Activated CD8-positive, alpha-beta memory T cell treated with anti-CD3 and anti-CD28 coated beads, Interleukin-2, amount 50 U/mL, for 24 hours (primary cell): Measurements from ENCODE around the gene TPPP3.
A peak's percentile ranks its signal among the peaks of the same experiment; 100 is the strongest.

Source experiments
- DNase-seq: peaks from one replicate; pipeline ENCODE4 v3.0.0-alpha.2; 2020; ENCODE audit errors: extremely low read depth

The TPPP3 gene

DNA sequence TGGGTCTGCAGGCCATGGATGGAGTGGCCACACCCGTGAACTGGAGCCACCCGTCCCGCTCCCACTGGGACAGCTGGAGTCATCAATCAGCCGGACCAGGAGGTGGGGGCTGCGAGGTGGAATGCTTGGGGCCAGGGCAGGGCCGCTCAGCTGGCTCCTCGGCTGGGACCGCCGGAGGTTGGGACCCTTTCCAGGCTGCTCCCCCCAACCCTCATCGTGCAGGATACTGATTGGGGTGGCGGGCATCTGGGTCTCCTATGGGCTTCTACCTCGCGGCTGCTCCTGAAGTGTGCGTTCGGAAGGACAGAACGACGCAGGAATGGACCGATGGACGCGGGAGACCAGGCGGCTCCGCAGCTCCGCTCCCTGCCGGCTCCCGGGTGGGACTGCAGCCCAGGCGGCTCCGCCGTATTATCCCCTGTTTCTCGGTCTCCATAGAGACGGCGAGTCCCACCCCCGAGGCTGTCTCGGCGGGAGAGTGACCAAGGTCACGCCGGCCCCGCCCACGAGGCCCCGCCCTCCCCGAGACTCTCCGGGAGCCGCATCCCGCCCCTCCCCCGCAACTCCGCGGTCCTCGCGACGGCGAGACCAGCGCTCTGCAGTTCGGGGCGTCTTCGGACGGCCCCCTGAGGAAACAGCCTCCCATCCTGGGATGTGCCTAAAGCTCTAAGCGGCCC lies at the start of gene TPPP3:
Gene TPPP3, minus strand, starts transcription at position 388 of the 677 bp plus-strand sequence. CDS start 2,387 bp downstream, outside the sequence.
- DNase-seq: no peak

DNA sequence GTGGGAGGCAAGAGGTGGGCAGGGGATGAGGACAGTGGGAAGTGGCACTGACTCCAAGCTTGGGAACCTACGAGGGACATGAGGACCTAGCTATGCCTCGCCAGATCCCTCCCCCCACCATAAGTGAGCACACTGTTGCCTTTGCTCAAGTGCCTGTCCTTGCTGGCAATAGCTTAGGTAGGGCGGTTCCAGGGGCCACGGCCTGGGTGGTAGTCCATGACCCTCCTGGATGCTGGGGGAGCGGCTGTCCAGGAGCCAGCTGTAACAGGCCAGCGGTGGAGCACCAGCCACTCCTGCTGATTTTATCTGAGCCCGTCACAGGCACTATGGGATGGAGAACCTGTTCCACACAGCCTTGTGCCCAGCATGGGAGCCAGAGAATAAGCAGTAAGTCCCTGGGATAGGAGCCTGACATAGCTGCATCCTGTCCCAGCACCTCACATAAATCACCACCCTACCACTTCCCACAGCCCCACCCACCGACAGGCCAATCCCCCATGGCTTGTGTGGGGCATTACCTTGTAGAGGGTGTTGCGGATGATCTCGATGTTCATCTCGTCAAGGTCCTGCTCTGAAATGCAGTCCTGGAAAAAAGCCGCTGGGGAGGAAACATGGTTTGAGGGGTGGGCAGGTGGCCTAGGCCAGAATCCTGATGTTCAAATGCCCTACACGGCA lies 49.4 kb upstream of the TPPP3 start:
- no peak for DNase-seq

DNA sequence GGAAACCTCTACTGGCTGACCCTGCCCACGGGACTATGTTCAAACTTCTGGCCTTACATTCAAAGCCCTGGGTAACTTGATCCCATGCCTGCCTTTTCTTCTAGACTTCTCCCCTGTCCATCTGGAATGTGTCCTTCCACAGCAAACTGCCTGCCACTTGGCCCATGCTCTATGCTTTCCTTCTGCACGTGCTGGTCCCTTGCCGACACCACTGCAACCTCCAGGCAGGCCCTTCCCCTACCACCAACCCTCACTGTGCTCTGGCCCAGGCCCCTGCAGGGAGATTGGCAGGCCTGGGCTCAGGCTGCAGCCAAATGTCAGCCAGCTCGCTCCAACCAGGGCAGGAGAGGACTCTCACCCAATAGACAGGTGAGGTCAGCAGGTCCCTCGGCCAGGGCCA lies 48.6 kb upstream of the TPPP3 start:
- no peak for DNase-seq

DNA sequence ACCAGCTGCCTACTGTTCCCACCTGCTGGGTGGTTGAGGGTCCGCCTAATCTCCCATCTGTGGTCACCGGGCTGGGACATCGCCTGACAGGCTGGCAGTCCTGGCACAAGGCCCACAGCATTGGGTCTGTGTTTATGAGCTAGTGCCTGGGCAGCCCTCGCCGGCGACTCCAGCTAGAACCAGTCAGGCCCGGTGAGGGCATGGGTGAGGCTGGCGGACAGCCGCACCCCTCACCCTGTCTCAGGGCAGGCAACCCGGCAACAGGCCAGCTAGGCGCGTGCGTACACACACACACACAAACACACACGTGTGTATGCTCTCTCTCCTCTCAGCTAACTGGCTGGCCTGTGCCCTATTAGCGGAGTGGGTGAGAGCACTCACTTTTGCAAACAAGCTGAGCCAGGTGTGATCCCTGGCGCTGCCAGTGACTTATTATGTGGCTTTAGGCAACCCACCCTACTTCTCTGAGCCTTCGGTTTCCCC lies 48.0 kb upstream of the TPPP3 start:
- DNase-seq: no peak

DNA sequence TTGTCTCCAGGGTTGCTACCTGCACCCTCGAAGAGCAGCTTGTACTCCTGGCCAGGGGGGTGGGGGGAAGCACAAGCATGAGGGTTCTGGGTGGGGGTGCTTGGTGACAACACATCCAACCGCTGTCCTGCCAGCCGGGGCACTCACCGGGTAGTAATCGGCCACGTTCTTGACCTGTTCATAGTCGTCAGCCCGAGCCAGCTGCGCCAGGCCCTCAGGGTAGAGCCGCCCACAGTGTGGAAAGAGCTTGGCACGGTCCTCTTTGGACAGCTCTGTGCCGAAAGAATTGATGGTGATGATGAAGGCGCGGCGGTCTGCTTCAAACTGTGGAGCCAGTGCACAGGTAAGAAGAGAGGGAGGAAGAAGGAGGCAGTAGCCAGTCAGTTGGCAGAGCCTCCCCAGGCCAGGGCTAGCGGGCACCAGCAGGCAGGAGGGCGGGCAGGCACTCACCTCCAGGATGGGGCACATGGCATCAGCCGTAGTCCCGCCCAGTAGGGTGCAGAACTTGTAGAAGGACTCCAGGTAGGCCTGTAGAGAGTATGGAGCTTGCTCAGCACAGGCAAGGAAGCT lies 45.6 kb upstream of the TPPP3 start:
- no peak for DNase-seq

- no peak for DNase-seq
Measured at GRCh38 chr16:67438098-67438791, 44.9 kb upstream of the TPPP3 start.

DNA sequence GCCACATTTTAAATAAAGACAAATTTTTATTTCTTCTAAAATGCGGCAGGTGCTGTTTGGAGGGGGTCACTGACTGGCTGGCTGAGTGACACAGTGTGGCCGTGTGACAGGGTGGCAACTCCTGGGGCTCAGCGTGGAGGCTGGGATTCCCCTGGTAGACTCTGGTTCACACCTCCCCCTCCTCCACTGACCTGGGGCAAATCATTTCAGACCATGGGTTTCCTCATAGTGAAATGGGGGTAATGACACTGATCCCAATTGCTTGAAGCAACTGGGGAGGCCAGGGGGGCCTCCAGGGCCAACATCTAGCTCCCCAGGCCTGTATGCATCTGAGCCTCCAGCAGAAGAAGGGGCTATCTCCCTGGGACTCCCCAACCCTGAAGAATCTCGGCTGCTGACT lies 44.2 kb upstream of the TPPP3 start:
- no peak for DNase-seq

DNA sequence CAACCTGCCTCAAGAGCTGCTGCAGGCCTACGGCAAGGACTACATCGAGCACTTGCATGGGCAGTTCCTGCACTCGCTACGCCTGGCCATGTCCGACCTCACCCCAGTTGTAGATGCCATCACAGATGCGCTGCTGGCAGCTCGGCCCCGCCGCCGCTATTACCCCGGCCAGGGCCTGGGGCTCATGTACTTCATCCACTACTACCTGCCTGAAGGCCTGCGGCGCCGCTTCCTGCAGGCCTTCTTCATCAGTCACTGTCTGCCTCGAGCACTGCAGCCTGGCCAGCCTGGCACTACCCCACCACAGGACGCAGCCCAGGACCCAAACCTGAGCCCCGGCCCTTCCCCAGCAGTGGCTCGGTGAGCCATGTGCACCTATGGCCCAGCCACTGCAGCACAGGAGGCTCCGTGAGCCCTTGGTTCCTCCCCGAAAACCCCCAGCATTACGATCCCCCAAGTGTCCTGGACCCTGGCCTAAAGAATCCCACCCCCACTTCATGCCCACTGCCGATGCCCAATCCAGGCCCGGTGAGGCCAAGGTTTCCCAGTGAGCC lies 43.4 kb upstream of the TPPP3 start:
- DNase-seq: no peak

DNA sequence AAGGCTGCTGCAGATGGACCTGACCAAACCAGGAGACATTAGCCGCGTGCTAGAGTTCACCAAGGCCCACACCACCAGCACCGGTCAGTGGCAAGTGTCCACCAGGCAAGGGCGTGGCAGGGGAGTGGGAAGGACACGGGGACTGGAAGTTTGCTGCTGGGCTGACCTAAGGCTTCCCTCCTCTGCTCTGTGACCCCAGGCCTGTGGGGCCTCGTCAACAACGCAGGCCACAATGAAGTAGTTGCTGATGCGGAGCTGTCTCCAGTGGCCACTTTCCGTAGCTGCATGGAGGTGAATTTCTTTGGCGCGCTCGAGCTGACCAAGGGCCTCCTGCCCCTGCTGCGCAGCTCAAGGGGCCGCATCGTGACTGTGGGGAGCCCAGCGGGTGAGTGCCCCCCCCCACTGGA lies 42.5 kb upstream of the TPPP3 start:
- DNase-seq: no peak

- DNase-seq: no peak
Measured at GRCh38 chr16:67433131-67433719, 39.9 kb upstream of the TPPP3 start.

DNA sequence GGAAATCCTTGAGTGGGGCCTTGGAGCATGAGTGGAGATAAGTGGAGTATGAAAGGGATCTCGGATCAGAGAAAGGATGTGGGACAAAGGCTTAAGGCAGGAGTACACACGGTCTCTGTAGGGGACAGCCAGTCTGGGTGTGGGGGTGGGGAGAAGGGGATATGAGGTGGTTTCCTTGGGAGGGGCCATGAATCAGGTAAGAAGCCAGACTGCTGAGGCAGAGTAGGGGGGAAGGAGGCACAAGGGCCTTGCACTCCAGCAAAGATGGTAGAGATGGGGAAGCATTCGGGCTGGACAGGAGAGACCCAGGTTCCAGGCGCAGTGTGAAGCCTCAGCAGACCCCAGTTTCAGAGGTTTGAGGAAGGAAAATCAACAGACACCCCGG lies 39.2 kb upstream of the TPPP3 start:
- DNase-seq: no peak

GRCh38 chr16:67431775-67432505 lies 38.6 kb upstream of the TPPP3 start:
- DNase-seq: no peak

- no peak for DNase-seq
Measured at GRCh38 chr16:67430977-67431774, 37.9 kb upstream of the TPPP3 start, which contains the start of gene HSD11B2. Gene HSD11B2 (plus strand): TSS chr16:67431121. CDS start chr16:67431249, 128 bp downstream.

DNA sequence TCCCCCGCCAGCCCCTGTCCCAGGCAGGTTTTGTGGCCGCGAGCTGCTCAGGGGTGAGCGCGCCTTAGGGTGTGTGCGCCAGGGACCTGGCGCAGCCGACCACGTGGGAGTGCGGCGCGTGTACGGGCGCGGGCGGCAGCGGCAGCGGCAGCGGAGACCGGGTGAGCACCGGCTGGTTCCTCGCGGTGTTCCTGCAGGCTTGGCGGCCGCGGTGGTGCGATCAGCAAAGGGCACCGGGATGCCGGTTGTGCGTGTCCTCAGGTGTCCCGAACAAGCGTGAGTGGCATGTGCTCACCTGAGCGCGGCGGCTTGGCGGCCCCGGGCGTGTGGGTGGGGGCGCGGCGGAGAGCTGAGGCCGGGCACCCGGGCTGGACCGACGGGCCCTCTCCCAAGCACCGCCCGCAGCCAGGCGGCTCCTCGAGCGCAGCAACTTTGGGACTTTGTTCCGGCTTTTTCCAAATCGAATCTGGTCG lies 37.2 kb upstream of the TPPP3 start:
- no peak for DNase-seq

DNA sequence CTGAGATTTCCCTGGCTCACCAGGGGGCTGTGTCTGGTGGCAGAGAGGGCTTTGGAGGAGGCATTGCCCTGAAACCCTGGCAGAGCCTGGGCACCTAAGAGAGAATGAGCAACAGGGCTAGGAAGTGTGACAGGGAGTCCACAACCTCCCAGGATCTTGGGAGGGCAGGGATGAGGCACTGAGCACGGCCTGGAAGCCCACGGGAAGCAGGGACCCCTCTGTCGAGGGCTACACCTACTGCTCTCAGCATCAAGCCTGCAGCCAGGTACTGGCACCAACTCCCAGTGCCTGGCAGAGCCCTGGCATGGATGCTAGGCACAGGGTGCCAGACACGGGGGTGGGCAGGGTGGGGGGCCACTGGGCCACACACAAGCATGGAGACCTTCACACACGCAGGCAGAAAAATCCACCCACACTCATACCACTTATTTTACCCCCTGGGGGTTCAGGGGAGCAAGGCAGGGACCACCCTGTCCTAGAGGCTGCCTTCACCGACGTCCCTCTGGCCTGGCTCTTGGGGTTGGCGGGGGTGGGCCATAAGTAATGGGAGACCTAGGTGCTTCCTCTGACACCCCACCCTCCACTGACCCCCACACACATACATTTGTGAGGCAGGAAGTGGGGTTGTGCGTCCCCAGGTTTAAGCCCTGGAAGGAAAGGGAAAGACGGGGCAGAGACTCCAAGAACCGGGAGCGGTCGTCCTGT lies 36.7 kb upstream of the TPPP3 start:
- no peak for DNase-seq

DNA sequence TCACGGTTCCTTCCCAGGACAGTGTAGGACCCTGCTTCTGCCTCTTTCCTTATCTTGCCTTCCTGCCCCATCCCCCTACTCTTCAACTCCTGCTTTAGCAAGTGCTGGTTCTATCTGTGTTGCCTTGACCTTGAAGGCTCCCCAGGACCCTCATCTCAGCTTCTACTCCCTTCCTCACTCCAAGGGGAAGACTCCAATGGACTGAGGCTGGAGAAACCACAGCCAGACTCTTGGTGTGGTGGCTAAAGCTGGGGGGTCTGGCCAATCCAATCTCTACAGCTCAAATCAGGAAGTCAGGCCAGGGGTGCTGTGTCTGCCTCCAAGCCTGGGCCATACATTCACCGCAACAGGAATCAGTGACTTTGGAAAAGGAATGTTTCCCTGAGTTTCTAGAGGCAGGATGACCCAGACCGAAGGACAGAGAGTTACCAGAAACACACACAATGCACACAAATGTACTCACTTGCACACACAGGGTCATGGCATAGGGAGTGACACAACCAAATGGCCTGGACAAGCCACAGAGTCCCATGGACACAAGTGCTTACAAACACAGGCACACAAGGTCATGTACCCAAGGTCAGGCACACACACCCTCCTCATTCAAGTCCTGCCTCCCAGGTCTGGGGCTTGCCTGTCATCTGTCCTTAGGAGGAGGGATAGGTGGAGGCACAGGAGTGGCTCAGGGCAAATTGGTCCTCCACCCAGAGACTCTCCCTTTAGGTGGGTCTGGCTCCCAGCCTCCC lies 35.9 kb upstream of the TPPP3 start:
- no peak for DNase-seq

DNA sequence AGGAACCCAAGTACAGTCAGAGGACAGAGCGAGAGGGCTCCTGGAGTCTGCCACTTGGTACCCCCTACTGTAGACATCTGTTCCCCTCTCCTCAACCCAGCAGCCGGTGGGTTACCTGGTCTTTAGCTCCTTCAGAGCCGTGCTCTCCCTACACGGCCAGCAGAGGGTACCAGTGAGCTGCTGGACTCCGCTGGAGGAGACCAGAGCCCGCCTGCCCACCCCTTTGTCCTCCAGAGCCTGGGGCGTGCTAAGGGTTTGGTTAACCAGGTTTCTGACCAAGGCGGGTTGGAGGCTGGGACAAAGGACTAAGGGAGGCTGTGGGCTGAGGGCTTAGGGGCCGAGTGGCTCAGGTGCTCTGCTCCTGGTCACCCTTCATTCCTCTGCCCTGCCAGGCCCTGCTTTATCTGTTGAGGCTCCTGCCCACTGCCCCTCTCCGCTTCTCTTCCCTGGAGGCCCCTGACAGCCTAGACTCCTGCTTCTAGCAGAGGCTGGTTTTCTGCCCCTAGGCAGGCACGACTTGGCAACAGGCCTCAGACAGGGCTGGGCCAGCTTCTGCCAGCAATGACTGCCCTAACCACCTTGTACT lies 34.9 kb upstream of the TPPP3 start:
- DNase-seq: peak; percentile 37

DNA sequence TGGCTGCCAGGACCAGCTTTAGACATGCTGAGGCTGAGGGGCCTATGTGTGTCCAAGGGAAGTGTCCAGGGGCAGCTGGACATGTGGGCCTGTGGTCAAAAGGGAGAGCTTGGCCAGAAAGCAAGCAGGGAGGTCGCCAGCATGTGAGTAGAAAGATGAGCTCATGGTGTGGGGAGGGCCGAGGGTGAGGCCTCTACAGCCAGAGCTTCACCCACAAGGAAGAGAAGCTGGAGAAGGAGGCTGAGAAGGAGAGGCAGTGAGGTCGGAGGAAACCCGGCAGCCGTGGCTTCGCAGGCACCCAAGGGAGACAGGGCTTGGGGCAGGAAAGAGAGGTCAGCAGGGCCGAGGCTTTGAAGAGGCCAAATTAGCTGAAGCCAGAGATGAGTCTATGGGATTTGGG lies 33.7 kb upstream of the TPPP3 start:
- DNase-seq: no peak
